22Rv1 (cell line): ENCODE measurements around the gene MYL10.

ENCODE experiments used
- ZFX ChIP-seq: fragments of 450-650 bp; IDR thresholded peaks from 2 replicates; pipeline ENCODE4 v1.6.1; 2017; ENCODE audit warnings: antibody characterized with exemption, borderline replicate concordance
- TF ChIP-seq, protein P1 (sequence below): fragments of 450-650 bp; IDR thresholded peaks from 2 replicates; pipeline ENCODE4 v1.5.1; 2017; ENCODE audit warnings: mild to moderate bottlenecking

DNA sequence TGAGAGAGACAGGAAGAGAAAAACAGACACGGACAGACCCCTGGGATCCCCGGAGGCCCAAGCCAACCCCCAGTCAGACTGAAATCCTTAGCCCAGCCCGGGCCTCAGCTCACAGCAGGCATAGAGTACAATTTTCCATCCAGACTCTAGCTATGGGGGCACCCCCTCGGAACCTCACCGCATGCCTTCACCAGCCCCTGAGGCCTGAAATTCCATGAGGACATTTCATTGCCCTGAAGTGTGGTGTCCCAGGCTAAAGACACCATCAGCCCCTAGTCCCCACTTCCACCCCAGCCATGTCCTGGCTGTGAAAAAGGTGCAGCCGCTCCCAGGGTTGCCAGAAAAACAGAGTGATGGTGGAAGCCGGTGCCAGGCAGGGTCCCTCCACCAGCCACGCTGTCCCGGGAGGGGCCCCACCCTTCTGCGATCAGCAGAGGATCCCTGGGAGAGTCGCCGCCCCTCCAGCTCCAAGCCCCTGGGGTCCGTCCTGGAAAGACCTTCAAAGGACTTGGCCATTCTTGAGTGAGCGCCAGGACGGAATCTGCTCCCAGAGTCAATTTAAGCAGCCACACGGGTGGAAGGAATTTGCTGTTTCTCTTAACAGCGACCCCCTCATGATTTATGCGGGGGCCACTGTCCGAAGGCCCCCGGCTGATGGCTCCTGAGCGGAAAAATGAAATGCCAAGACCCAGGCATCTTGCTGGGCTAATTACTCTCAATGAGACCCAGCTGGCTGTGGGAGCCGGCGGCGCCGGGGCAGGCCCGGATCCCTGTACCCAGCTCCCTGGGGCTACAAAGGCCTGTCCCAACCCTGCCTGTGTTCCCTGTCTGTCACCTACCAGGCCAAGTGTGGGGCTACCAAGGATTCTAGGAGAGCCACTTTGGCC lies 23.2 kb downstream of the MYL10 start:
- TF ChIP-seq, protein P1, sequence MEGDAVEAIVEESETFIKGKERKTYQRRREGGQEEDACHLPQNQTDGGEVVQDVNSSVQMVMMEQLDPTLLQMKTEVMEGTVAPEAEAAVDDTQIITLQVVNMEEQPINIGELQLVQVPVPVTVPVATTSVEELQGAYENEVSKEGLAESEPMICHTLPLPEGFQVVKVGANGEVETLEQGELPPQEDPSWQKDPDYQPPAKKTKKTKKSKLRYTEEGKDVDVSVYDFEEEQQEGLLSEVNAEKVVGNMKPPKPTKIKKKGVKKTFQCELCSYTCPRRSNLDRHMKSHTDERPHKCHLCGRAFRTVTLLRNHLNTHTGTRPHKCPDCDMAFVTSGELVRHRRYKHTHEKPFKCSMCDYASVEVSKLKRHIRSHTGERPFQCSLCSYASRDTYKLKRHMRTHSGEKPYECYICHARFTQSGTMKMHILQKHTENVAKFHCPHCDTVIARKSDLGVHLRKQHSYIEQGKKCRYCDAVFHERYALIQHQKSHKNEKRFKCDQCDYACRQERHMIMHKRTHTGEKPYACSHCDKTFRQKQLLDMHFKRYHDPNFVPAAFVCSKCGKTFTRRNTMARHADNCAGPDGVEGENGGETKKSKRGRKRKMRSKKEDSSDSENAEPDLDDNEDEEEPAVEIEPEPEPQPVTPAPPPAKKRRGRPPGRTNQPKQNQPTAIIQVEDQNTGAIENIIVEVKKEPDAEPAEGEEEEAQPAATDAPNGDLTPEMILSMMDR = no peak
- no peak for TF ChIP-seq ZFX
